Measurements from ENCODE around the gene EIF4EBP3.

EIF4EBP3 gene

DNA sequence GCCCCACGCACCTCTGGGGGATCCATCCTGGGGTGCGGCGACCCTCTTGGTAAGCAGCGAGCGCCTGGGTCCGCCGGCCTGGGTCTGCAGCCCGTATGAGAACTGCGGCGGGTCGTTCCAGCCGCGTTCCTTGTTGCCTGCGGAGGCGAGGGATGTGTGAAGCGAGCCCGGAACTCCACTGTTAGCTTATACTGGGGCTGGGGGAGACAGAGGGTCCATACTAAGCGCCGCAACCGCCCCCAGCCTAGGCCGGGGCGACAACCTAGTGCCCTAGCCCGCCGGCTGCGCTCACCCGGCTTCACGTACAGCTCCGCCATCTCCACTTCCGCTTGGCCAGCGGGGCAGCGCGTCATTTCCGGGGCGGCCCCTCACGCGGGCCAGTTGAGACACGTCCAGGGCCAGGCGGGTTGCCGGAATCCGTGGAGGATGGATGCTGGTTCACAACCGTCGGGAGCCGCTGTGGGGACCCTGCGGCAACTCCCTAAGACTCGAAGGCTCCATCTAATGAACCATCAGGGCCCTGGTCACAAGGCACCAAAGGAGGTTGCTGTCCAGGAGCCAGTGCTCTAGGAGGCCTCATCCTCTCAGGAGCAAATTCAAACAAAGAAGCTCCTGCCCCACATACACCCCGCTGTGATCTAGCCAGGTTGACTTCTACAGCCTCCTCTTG, 9.8 kb downstream of the EIF4EBP3 start, which contains the start of gene SRA1:
TSS of gene SRA1 (minus strand) at position 338 of the 670 bp plus-strand sequence. CDS start at position 317, 21 bp downstream.
- peak; percentile 70 to 75 for DNase-seq

DNA sequence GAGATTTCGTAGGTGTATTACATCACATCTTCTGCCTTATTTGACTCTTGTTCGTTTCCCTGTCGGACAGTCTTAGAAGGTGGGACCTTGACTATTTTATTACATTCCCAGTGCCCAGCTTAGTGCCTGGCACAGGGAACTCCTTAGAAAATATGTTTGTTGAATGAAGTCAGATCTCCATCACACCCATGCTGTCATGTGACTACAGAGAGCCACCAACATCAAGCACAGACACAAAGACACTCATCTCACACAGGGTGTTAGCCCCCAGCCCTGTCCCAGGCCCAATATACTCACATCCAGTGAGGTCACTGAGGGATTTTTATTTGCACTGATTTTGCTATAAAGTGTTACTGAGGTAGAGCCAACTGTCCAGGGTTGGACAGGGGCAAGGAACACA, 10.5 kb downstream of the EIF4EBP3 start:
- DNase-seq = no peak

DNA sequence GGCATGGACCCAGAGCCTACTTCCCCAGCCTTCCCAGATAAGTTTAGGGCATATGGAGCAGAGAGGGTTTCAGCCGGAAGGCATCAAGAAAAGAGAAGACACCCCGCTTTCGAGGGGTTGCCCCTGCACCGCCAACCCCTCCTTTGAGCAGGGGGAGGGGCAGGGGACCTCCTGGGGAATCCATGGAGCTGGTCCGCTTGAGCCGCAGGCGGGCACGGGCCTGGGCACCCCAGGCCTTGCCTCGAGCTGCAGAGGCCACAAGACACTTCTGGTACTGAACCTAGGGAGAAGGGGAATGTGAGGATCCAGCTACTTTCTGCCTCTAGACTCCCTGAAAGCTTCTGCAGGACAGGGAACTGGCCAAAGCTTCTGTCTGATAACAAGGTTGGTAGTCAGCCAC, 11.1 kb downstream of the EIF4EBP3 start:
- no peak for DNase-seq

DNA sequence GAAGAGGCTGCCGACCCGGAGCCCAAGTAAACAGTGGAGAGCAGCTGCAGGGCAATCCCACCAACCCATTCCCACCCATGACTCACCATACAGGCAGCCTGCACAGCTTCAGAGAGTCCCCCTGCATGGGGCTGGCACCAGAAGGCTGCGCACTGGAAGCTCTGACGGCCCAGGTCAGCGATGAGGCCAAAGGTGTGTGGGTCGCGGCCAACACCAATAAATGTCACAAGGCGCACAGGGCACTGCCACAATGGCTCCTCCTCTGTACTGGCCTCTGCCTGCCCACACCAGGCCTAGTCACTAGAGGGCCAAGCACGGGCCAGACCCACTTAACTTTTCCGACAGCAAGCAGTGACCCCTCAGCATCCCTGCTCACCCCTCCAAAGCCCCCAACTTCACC, 12.8 kb downstream of the EIF4EBP3 start:
- no peak for DNase-seq

DNA sequence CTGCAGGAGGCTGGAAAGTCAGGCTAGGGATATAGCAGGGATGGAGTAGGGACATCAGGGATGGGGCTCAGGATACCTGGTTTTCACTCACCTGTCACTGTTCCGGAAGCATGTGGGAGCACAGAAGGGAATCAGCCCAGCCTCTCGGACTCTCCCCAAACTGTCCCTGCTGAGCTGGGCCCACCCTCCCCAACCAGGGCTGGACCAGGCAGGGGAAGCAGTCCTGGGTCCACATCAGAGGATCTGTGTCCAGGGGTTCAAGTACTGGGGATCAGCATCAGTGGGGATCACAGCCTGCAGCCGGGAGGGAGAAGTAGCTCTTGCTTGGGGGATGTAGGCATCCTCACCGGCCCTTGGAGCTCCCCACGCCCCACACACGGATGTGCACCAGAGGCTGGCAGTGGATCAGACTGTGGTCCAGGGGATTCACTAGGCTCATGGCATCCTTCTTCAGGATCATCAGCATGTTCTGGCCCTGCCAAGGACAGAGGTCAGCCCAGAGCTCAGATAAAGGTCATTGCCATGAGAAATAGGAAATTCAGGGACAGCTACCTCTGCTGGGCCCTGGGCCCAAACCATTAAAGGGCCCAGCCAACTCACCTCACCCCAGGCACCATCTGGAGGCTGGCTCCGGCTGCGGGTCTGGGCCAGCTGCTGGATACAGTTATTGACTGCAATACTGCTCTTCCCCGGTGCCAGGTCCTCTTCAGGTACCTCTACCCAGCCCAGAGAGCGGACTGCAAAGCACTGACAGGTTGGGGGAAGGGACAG, 14.5 kb downstream of the EIF4EBP3 start:
- no peak for DNase-seq

DNA sequence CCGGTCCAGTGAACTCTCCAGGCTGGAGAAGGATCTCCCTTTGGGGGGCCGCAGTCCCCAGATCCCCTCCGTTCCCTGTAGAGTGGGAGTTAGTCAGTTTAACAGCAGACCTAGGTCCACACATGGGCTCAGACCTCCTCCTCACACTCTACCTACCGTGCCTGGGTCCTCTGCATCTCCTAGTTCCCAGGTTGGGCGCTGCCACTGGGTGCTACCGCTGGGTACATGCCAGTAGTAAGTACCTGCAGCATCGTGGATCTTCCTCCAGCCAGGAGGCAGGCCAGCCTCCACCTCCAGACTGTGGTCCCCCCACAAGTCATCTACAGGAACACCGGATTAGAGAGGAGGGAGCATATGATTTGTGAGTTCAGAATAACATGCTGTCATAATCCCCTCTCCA, 16.1 kb downstream of the EIF4EBP3 start:
- DNase-seq = no peak

DNA sequence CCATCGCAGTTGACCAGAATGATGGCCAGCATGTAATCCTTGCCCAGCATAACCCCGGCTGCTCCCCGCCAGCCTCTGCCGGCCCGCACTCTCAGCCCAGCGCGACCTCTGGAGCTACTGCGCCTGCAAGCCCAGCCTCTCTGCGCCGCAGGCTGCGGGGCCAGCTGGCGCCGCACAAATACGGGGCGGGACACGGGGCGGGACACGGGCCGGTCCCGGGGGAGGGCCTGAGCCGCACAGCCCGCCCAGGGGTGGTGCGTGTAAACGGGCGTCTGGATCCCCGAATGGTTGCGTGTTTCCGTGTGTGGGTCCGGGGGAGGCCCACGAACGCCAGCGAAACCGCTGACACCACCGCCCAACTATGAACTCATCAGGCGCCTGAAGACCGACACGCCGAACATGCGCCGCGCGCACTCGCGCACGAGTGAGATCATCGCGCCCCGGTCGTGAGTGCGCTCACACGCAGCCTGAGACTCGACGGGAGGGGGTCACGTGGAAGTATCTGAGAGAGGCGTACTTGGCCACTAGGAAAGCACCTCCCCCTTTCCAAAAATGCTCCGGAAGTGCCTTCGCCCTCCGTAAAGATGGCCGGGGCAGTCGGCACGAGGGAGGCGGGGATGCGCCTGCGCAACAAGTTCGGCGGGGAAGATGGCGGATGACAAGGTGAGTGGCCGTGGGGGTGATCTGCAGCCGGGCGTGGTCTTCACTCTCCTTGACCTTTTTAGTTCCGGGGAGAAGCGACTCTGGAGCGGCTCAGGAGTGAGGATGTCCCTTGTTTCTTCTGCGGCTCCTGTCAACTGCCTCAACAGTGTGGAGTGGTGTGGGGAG, 16.9 kb downstream of the EIF4EBP3 start, which contains the start of the genes APBB3 and SLC35A4:
TSS of gene APBB3 (minus strand) at position 403 of the 828 bp plus-strand sequence. CDS start at position 50, 353 bp downstream.
TSS of gene SLC35A4 (plus strand) at position 633 of the 828 bp plus-strand sequence. CDS start 2,342 bp downstream, outside the sequence.
- DNase-seq = peak; percentile 94 to 96

DNA sequence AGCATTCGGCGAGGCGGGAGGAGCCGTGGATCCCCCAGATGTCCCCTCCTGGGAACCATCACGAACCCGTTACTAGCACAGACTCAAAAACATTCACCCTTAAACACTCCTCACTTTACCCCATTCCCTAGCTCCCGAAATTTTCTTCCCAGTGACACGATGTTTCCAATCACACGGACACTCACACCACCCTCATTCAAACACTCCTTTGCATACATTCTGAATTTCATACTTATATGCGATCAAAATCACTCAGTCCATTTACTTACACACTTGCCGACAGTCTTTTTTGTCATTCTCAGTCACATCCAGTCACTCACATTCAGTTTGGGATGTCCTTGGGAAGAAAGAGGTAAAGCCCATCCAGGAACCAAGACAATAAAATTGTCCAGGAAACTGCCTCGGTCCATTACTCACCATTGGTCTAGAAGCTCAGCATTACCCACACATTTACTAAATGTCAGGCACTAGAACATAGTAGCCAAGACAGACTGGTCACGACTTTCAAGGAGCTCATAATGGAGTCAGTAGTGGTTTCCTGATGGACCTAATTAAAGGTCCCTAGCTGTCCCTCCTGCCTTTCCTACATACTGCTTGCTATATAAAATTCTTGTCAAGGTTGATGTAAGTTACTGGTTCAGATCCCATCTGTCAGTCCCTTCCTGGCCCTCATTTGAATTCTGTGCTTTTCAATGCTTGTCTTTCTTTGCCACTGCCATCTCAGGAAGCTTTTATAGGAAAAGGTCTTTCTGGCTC, 17.7 kb downstream of the EIF4EBP3 start:
- DNase-seq = no peak

DNA sequence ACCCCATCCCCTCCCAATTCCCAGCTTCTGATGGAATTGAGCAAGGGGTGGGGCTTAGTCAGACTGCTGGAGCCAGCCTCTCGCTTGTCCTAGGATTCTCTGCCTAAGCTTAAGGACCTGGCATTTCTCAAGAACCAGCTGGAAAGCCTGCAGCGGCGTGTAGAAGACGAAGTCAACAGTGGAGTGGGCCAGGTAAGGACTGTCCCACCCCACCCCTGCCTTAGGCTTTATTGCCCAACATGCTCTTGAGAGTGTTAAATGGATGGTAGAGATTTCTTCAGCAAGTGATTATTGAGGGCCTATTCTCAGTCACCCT, 18.3 kb downstream of the EIF4EBP3 start:
- DNase-seq = no peak

DNA sequence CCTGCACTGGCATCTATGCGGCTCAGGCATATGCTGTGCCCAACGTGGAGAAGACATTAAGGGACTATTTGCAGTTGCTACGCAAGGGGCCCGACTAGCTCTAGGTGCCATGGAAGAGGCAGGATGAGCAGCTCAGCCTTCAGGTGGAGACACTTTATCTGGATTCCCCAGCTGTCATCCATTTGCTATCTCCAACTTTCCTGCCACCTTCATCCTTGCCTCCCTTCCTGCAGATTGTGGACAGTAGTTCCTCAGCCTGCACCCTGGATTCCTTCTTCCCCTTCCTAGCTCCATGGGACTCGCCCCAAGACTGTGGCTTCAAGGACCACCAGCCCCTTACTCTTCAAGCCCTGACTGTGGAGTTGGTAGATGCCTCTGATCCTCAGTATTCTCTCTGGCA, 19.2 kb downstream of the EIF4EBP3 start:
- DNase-seq = no peak

DNA sequence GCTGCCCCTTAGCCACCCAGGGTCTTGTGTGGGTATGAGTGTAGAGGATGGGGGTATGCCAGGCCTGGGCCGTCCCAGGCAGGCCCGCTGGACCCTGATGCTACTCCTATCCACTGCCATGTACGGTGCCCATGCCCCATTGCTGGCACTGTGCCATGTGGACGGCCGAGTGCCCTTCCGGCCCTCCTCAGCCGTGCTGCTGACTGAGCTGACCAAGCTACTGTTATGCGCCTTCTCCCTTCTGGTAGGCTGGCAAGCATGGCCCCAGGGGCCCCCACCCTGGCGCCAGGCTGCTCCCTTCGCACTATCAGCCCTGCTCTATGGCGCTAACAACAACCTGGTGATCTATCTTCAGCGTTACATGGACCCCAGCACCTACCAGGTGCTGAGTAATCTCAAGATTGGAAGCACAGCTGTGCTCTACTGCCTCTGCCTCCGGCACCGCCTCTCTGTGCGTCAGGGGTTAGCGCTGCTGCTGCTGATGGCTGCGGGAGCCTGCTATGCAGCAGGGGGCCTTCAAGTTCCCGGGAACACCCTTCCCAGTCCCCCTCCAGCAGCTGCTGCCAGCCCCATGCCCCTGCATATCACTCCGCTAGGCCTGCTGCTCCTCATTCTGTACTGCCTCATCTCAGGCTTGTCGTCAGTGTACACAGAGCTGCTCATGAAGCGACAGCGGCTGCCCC, 19.8 kb downstream of the EIF4EBP3 start:
- no peak for DNase-seq

DNA sequence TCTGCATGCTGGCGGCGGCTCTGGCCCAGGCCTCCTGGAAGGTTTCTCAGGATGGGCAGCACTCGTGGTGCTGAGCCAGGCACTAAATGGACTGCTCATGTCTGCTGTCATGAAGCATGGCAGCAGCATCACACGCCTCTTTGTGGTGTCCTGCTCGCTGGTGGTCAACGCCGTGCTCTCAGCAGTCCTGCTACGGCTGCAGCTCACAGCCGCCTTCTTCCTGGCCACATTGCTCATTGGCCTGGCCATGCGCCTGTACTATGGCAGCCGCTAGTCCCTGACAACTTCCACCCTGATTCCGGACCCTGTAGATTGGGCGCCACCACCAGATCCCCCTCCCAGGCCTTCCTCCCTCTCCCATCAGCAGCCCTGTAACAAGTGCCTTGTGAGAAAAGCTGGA, 20.4 kb downstream of the EIF4EBP3 start:
- no peak for DNase-seq

DNA sequence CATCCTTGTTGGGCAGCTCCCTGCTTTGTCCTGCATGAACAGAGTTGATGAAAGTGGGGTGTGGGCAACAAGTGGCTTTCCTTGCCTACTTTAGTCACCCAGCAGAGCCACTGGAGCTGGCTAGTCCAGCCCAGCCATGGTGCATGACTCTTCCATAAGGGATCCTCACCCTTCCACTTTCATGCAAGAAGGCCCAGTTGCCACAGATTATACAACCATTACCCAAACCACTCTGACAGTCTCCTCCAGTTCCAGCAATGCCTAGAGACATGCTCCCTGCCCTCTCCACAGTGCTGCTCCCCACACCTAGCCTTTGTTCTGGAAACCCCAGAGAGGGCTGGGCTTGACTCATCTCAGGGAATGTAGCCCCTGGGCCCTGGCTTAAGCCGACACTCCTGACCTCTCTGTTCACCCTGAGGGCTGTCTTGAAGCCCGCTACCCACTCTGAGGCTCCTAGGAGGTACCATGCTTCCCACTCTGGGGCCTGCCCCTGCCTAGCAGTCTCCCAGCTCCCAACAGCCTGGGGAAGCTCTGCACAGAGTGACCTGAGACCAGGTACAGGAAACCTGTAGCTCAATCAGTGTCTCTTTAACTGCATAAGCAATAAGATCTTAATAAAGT, 21.1 kb downstream of the EIF4EBP3 start:
- DNase-seq = no peak

DNA sequence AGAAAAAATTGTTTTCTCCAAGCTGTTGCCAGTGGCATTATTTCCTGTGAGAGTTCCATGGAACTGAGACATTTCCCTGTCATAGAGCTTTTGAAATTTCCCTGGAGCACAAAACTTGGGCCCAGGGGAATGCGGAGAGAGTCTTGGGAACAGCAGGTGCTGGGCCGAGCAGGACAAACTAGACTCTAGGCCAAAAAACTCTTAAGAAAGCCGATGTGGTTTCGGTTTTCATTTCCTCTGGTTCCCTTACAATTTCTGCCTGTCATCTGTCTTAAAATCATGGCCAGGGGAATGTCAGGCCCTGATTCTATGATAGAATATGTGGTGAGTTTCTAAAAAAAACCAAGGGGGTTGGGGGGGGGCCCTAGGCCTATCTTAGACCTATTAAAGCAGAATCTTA, 21.7 kb downstream of the EIF4EBP3 start:
- DNase-seq = no peak

DNA sequence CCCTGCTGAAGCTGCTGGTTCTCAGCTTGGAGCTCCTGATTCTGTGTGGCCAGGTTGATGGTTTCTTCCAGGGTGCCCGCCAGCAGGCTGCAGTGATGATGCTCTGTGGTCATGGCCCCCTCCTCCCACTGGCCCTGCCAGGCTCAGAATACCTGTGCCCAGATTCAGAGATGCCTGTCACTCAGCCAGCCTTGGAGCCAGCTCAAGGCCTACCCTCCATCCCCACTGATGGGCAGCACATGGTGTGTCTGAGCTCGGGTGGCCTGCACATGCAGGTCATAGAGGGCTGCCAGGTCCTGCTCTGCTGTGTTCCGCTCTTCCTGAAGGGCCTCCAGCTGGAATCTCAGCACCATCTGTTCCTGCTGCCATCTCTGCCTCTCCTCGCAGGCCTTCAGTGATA, 22.6 kb downstream of the EIF4EBP3 start:
- DNase-seq = no peak

DNA sequence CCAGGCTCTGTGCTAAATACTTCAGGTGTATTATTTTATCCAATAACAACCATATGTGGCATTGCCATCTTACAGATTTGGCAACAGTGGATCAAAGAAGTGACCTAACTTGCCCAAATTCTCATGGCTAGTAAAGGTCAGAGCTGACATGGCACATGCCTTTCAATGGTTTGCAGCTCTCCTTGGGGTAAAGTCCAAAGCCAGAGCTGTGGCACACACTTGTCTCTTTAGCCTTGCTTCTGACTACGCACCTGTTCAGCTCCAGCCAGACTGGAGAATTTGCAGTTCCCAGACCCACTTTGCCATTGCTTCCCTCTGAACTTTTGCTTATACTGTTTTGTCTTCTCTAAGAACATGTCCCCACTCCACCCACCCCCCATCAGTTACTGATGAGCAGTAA, 23.0 kb downstream of the EIF4EBP3 start:
- DNase-seq = no peak

DNA sequence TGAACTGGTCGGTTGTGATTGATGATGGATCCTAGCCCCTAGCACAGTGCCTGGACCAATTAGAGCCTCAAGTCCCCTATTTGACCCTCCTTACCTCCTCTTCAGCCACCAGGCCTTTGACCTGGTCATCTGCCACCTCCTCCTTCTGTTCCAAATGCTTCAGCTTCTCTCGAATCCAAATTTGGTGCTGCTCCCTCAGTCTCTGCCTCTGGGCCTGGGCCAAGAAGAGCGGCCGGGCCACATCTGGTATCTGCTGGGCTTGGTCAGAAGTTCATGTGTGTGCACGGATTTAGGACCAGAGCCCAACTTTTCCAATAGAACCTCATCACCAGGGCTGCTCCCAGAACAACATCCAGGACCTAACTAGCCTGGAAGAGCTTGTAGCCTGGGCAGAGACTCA, 23.6 kb downstream of the EIF4EBP3 start:
- DNase-seq = no peak

DNA sequence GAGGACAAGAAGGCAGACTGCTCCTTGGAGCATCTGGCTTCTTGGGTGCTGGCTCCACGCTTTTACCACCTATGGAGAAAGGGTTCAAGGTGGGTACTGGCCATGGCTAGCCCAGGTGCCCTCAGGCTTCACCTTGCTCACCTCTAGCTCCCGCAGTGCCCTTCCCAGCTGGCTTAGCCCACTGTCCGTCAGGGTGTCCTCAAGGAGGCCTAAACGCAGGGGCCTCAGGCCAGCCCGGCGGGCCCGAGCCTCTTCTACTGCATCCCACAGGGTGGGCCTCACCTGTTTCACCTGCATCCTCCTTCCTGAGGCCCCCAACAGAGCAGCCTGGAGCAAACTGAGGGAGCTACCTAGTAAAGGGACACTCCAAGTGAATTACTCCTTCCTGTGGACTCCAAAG, 26.2 kb downstream of the EIF4EBP3 start:
- no peak for DNase-seq

DNA sequence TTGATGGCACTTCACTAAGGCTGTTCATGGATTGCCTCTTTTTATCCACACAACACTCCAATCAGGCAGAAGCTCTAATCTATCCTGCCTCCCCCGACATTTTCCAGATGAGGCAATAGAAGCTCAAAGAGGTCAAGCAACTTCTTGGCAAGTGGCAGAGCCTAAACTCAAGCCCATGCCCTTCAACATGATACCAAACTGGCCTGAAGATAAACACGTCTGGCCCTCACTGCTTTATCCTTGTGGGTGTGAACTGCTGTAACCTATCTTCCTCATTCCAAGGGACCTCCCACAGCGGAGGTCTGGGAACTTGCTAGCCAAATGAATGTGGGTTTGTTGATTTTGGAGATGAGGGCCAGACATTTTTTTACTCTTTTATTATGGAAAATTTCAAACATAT, 26.7 kb downstream of the EIF4EBP3 start:
- no peak for DNase-seq

DNA sequence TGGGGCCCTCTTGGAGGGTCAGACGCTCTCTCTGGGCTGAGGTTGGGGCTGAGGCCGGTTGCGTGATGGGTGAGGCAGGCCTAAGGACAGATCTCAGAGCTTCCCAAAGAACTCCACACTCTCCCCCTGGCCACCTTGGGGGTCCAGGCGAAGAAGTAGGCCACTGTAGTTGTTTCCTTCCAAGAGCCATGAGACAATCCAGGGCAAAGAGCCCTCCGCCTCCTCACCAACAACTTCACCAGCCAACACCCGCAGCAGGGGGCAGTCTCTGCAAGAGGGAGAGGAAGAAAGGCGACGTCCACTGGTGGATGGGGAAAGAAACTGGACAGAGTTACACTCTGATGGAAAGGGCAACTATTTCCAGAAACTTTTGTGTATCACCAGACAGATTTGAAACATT, 27.8 kb downstream of the EIF4EBP3 start:
- DNase-seq = no peak

DNA sequence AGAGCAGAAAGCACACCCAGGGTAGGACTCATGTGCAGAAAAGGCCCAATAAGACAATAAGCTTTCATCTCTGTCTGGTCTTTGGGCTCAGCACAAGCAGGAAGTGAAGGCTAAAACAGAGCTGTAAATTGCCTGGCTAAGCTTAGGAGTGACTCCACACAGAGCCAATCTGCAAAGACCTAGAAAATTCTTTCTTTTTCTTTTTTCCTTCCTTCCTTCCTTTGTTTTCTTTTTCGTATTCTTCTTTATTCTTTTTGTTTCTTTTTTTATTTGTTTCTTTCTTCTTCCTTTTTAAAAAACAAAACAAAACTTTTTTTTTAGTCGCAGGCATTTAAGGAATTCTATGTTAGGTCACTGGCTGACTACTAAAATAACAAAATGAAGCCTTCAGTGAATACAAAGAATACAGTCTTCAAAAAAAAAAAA, 29.3 kb downstream of the EIF4EBP3 start:
- no peak for DNase-seq
